ENCODE results near the gene ERBB4.

- TF ChIP-seq RAD21 (IDR thresholded peaks at IDR 0.05; ENCODE audit: low read length) (no peak), RCOR1 (IDR thresholded peaks at IDR 0.05; ENCODE audit: low read length) (no peak), CTCF (IDR thresholded peaks at IDR 0.05) (no peak), EZH2phosphoT487 (IDR thresholded peaks at IDR 0.05; ENCODE audit: borderline replicate concordance, low read depth) (no peak), EP300 (IDR thresholded peaks at IDR 0.05; ENCODE audit: borderline replicate concordance in 1 of 2, low read depth in 1 of 2, low read length in 1 of 2) (no peak)
- TF ChIP-seq, protein P1, sequence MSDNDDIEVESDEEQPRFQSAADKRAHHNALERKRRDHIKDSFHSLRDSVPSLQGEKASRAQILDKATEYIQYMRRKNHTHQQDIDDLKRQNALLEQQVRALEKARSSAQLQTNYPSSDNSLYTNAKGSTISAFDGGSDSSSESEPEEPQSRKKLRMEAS (IDR thresholded peaks at IDR 0.05; ENCODE audit: low read depth), result no peak
These were observed 663.1 kb downstream of the ERBB4 start for GRCh38 chr2:211875488-211875887.

Data from SK-N-SH (cell line).